ENCODE measurements around the gene MYZAP. TPM values are rescaled to one million over a fixed set of nuclear protein-coding genes. Genes with fewer than 3 reads are reported as not detected.

Gene MYZAP
- total and polyA plus RNA-seq, 2 of the 13 experiments (the other 11 are each of a cell fraction or from before 2014, with no cell fraction given): not detected

DNA sequence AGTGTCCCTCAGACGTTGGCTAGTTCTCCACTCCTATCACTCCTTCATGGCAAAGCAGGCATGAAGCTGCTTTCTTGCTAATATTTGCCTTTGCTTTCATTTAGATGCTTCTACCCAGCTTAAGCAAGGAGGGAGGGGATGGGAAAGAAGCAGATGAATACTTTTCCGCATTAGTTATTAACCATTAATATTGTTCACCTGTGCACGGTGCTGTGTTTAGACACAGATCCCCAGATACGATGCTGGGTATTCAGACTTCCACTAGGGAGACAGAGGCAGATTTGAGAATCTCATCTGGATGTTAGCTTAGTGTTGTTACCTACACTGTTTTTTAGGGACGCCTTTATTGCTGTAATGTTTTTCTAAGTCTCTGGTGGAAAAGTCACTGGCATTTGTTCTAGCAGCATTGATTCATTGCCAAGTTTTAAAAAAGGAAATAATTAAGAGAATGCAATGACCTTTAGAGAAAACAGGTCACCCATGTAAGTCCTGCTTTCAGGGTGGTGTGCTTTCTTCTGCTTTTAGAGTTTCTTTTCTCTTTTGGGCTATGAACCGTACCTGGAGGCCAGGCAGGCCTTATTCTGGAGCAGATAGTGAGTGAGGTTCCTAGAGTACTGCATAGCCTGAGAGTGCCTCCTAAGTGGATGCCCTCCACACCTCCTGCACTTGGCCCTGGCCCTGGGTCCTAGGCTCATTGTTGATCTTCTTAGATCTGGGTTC, 55.5 kb downstream of the MYZAP start (continued):
- TF ChIP-seq, protein P1, sequence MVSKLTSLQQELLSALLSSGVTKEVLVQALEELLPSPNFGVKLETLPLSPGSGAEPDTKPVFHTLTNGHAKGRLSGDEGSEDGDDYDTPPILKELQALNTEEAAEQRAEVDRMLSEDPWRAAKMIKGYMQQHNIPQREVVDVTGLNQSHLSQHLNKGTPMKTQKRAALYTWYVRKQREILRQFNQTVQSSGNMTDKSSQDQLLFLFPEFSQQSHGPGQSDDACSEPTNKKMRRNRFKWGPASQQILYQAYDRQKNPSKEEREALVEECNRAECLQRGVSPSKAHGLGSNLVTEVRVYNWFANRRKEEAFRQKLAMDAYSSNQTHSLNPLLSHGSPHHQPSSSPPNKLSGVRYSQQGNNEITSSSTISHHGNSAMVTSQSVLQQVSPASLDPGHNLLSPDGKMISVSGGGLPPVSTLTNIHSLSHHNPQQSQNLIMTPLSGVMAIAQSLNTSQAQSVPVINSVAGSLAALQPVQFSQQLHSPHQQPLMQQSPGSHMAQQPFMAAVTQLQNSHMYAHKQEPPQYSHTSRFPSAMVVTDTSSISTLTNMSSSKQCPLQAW (CRISPR knock-in tag; IDR thresholded peaks at IDR 0.05): no peak
- TF ChIP-seq, protein P2, sequence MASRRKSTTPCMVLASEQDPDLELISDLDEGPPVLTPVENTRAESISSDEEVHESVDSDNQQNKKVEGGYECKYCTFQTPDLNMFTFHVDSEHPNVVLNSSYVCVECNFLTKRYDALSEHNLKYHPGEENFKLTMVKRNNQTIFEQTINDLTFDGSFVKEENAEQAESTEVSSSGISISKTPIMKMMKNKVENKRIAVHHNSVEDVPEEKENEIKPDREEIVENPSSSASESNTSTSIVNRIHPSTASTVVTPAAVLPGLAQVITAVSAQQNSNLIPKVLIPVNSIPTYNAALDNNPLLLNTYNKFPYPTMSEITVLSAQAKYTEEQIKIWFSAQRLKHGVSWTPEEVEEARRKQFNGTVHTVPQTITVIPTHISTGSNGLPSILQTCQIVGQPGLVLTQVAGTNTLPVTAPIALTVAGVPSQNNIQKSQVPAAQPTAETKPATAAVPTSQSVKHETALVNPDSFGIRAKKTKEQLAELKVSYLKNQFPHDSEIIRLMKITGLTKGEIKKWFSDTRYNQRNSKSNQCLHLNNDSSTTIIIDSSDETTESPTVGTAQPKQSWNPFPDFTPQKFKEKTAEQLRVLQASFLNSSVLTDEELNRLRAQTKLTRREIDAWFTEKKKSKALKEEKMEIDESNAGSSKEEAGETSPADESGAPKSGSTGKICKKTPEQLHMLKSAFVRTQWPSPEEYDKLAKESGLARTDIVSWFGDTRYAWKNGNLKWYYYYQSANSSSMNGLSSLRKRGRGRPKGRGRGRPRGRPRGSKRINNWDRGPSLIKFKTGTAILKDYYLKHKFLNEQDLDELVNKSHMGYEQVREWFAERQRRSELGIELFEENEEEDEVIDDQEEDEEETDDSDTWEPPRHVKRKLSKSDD (CRISPR knock-in tag; IDR thresholded peaks at IDR 0.05; ENCODE audit: low read depth): no peak

DNA sequence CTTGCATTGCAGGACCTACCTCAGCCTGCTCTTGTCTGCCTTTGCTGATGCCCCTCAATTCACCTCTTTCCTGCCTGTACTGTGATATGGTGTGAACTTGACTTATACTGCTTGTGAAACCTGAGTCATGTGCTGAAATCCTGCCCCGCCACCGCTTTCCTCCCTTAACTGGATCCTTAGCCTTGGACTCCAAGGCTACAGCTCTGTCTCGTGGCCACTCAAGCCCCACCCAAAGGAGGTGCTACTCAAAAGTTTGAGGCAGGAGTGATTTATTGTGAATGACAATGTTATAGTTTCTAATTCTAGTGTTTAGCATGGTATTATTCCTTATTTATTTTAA, 56.1 kb downstream of the MYZAP start:
- no peak for FAIRE-seq
- Histone ChIP-seq H4K20me1 (ENCODE audit: insufficient read depth, low read length) (no peaks in the 10 kb centered on the region; the same call in 1 of the 2 replicates), H2AFZ (ENCODE audit: low read length) (no peak overlapping the region), H3K4me1 (ENCODE audit: insufficient read depth, low read length) (no peaks in the 10 kb centered on the region), H3K9ac (ENCODE audit: insufficient read depth, low read depth, low read length) (no peak overlapping the region), H3K27ac (ENCODE audit: extremely low read length, insufficient read depth, low read length) (no peak overlapping the region), H3K4me2 (ENCODE audit: low read depth, low read length) (no peak overlapping the region), H3K27me3 (ENCODE audit: control insufficient read depth in 1 of 2, insufficient read depth in 2 of 2, low read length in 2 of 2) (peaks cover 0 to 8% of the 10 kb centered on the region in 2 experiments; a peak in 2 of 5 replicates), H3K4me3 (replicated peaks in 1 of 3; ENCODE audit: insufficient read depth in 1 of 3, low read depth in 2 of 3, low read length in 3 of 3) (no peak overlapping the region), H3K79me2 (ENCODE audit: insufficient read depth, low read length) (no peaks in the 10 kb centered on the region), H3K9me3 (ENCODE audit: low read length) (no peaks in the 10 kb centered on the region), H3K36me3 (replicated peaks in 1 of 2; ENCODE audit: control insufficient read depth in 1 of 2, insufficient read depth in 2 of 2, low read length in 2 of 2) (no peaks in the 10 kb centered on the region)
- no peak for ATAC-seq
- intact Hi-C loops (cut with micrococcal nuclease; ENCODE audit: unreplicated experiment): no loop called here
- POLR2A ChIA-PET: no interaction called here
- no TSS peak for BruUV-seq (replicated peaks)
- in situ Hi-C loops (cut with HindIII; ENCODE audit: extremely low pct_ligation_motif_present, low pct_unique_long_range_greater_than_20kb): no loop called here
- TF ChIP-seq GLI4 (CRISPR knock-in tag; IDR thresholded peaks at IDR 0.05; ENCODE audit: borderline replicate concordance) (no peak), PPARG (CRISPR knock-in tag; conservative IDR thresholded peaks at IDR 0.05) (no peak), MAFG (CRISPR knock-in tag; IDR thresholded peaks at IDR 0.05) (no peak), GATA4 (IDR thresholded peaks at IDR 0.05; ENCODE audit: borderline replicate concordance, low read depth) (no peak), CREM (IDR thresholded peaks at IDR 0.05) (no peak), CREM (CRISPR knock-in tag; IDR thresholded peaks at IDR 0.05) (no peak), ZFP41 (CRISPR knock-in tag; IDR thresholded peaks at IDR 0.05; ENCODE audit: borderline replicate concordance) (no peak), RCOR2 (CRISPR knock-in tag; IDR thresholded peaks at IDR 0.05) (no peak)
- TF ChIP-seq, protein P3, sequence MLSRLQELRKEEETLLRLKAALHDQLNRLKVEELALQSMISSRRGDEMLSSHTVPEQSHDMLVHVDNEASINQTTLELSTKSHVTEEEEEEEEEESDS (CRISPR knock-in tag; IDR thresholded peaks at IDR 0.05; ENCODE audit: borderline replicate concordance): no peak
- CTCF ChIA-PET (ENCODE audit: low intra/inter-chr PET ratio, low total read pairs): no interaction called here
- 43% methylated on average over 3 of the region's 3 CpGs for WGBS (ENCODE audit: low lambda C conversion rate)
- DNase-seq (ENCODE audit: low spot score): no peak
